Suprapubic skin (tissue), 4 donors: ENCODE results near the gene SYTL1. TPM values are rescaled to one million over a fixed set of nuclear protein-coding genes. Genes with fewer than 3 reads are reported as not detected.

Source experiments
- DNase-seq, 2 donors: peaks; one replicate each; pipeline ENCODE4 v3.0.0-alpha.2; 2019; ENCODE audit warnings: low spot score in 2 of 2
- H3K27ac ChIP-seq: fragments of 200-600 bp; sonication (generic); one replicate; pipeline ENCODE4 v1.5.1; 2019
- H3K27me3 ChIP-seq: fragments of 200-600 bp; sonication (generic); one replicate; pipeline ENCODE4 v1.5.1; 2019
- H3K36me3 ChIP-seq: fragments of 200-600 bp; sonication (generic); one replicate; pipeline ENCODE4 v1.5.1; 2019
- H3K4me1 ChIP-seq: fragments of 200-600 bp; sonication (generic); one replicate; pipeline ENCODE4 v1.5.1; 2019
- H3K4me3 ChIP-seq: fragments of 200-600 bp; sonication (generic); one replicate; pipeline ENCODE4 v1.5.1; 2019; ENCODE audit warnings: mild to moderate bottlenecking
- H3K9me3 ChIP-seq: fragments of 200-600 bp; sonication (generic); one replicate; pipeline ENCODE4 v1.5.1; 2019
- EP300 ChIP-seq: sonication (generic); formaldehyde crosslinking; IDR thresholded peaks from one replicate; pipeline ENCODE4 v1.6.1; 2017; ENCODE audit warnings: antibody characterized with exemption
- POLR2A ChIP-seq, 2 donors: fragments of 450-650 bp; IDR thresholded peaks; one replicate each; pipeline ENCODE4 v1.6.1; 2017; ENCODE audit warnings: antibody characterized with exemption in 2 of 2, mild to moderate bottlenecking in 2 of 2, moderate library complexity in 2 of 2
- POLR2AphosphoS5 ChIP-seq, 3 donors: sonication (generic); formaldehyde crosslinking; IDR thresholded peaks; one replicate each; pipeline ENCODE4 v1.6.1; 2017; ENCODE audit warnings: antibody characterized with exemption in 3 of 3
- WGBS: methylation state at CpG from one replicate; pipeline ENCODE4 v1.1.5; 2018; 5-methylcytosine and 5-hydroxymethylcytosine counted together
- total RNA-seq, 4 donors: library from RNA; depleted of rRNA; stranded (reverse); fragments of >200 nt; gene quantifications; one replicate each; pipeline ENCODE4 v1.1.0, GENCODE V29; 2016
- TF ChIP-seq, protein P1 (sequence below), 2 donors: fragments of 200-600 bp in 1 of 2; fragments of 450-650 bp in 1 of 2; sonication (generic) in 1 of 2; IDR thresholded peaks; one replicate each; pipeline ENCODE4 v1.5.1; 2016 to 2019; ENCODE audit warnings: antibody characterized with exemption in 2 of 2, mild to moderate bottlenecking in 1 of 2, moderate library complexity in 1 of 2

The SYTL1 gene
- total RNA-seq, 4 donors from 2014 or later: 142 to 176 (median 168) TPM

DNA sequence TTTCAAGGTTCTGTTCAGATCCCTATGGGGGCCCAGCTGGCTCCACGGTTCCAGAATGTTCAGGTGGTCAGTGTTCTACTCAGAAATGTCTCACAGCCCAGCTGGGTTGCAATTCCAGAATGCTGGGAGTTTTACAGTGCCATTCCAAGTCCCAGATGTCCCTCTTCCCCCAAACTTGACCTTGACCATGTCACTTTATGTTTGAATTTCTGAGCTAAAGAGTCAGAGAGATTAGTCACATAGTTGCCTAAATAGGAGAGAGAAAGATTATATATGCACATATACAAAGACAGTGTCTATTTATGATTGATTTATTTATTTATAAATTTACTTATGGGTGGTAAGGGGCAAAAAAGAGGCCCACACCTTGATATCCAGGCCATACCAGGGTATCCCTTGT is 53.1 kb downstream of the SYTL1 start:
- DNase-seq: no peak
- no peak overlapping the region for H3K4me3 ChIP-seq
- no peaks in the 10 kb centered on the region for H3K36me3 ChIP-seq
- H3K27ac ChIP-seq: no peak overlapping the region
- TF ChIP-seq POLR2AphosphoS5 (IDR thresholded peaks at IDR 0.05): no peak
- no peak for TF ChIP-seq POLR2A (IDR thresholded peaks at IDR 0.05)
- no peak for TF ChIP-seq EP300
- 92% methylated on average over 1 of the region's 1 CpG for WGBS
- no peaks in the 10 kb centered on the region for H3K27me3 ChIP-seq
- H3K9me3 ChIP-seq: no peaks in the 10 kb centered on the region
- H3K4me1 ChIP-seq: peaks cover 53% of the 10 kb centered on the region

- WGBS: 7% methylated on average over 10 of the region's 10 CpGs
- Histone ChIP-seq H3K27me3 (no peaks in the 10 kb centered on the region), H3K4me3 (no peak overlapping the region), H3K4me1 (peaks cover 59% of the 10 kb centered on the region), H3K36me3 (no peaks in the 10 kb centered on the region), H3K9me3 (no peaks in the 10 kb centered on the region), H3K27ac (no peak overlapping the region)
- TF ChIP-seq, protein P1, sequence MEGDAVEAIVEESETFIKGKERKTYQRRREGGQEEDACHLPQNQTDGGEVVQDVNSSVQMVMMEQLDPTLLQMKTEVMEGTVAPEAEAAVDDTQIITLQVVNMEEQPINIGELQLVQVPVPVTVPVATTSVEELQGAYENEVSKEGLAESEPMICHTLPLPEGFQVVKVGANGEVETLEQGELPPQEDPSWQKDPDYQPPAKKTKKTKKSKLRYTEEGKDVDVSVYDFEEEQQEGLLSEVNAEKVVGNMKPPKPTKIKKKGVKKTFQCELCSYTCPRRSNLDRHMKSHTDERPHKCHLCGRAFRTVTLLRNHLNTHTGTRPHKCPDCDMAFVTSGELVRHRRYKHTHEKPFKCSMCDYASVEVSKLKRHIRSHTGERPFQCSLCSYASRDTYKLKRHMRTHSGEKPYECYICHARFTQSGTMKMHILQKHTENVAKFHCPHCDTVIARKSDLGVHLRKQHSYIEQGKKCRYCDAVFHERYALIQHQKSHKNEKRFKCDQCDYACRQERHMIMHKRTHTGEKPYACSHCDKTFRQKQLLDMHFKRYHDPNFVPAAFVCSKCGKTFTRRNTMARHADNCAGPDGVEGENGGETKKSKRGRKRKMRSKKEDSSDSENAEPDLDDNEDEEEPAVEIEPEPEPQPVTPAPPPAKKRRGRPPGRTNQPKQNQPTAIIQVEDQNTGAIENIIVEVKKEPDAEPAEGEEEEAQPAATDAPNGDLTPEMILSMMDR (IDR thresholded peaks at IDR 0.05): peak; percentile 91 to 98
- TF ChIP-seq EP300 (no peak), POLR2A (IDR thresholded peaks at IDR 0.05) (no peak), POLR2AphosphoS5 (IDR thresholded peaks at IDR 0.05) (peak in 1 of 3 donors; percentile 56)
- DNase-seq: no peak
Observed at GRCh38 chr1:27395441-27396195, 53.8 kb downstream of the SYTL1 start.

- Histone ChIP-seq H3K9me3 (no peaks in the 10 kb centered on the region), H3K27me3 (no peaks in the 10 kb centered on the region), H3K36me3 (no peaks in the 10 kb centered on the region), H3K4me1 (peaks cover 65% of the 10 kb centered on the region), H3K4me3 (no peak overlapping the region), H3K27ac (no peak overlapping the region)
- TF ChIP-seq POLR2AphosphoS5 (IDR thresholded peaks at IDR 0.05) (no peak), POLR2A (IDR thresholded peaks at IDR 0.05) (no peak), EP300 (no peak)
- TF ChIP-seq, protein P1 (IDR thresholded peaks at IDR 0.05): no peak
- WGBS: 75% methylated on average over 1 of the region's 3 CpGs
- no peak for DNase-seq
Observed at GRCh38 chr1:27397110-27397509, 55.3 kb downstream of the SYTL1 start.

DNA sequence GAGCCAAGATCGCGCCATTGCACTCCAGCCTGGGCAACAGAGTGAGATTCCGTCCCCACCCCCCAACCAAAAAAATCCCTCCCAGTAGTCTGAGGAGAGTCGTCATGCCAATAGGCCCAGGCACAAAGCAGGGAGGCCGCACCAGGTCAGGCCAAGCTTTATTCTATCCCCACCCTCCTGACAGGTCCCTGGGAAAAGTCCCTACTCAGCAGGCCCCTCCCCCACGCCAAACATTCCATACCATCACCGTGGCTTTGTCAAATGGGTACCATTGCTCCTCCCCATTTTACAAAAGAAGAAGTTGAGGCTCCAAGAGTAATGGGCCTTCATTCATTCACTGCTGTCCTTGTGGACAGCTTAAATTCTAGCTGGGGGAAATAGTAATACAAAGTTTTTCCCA is 55.9 kb downstream of the SYTL1 start:
- Histone ChIP-seq H3K27ac (no peak overlapping the region), H3K4me3 (no peak overlapping the region), H3K4me1 (peaks cover 66% of the 10 kb centered on the region), H3K9me3 (no peaks in the 10 kb centered on the region), H3K27me3 (no peaks in the 10 kb centered on the region), H3K36me3 (no peaks in the 10 kb centered on the region)
- 76% methylated on average over 5 of the region's 7 CpGs for WGBS
- DNase-seq: no peak
- TF ChIP-seq, protein P1 (IDR thresholded peaks at IDR 0.05): no peak
- TF ChIP-seq POLR2AphosphoS5 (IDR thresholded peaks at IDR 0.05): no peak

GRCh38 chr1:27398405-27399149 is 56.8 kb downstream of the SYTL1 start:
- TF ChIP-seq, protein P1 (IDR thresholded peaks at IDR 0.05): no peak
- H3K27me3 ChIP-seq: no peaks in the 10 kb centered on the region
- no peak for DNase-seq
- WGBS: 67% methylated on average over 2 of the region's 4 CpGs
- no peak overlapping the region for H3K4me3 ChIP-seq
- no peaks in the 10 kb centered on the region for H3K36me3 ChIP-seq
- peaks cover 72% of the 10 kb centered on the region for H3K4me1 ChIP-seq
- H3K27ac ChIP-seq: no peak overlapping the region
- H3K9me3 ChIP-seq: no peaks in the 10 kb centered on the region
